Measurements from ENCODE around the gene MX2. TPM values are rescaled to one million over a fixed set of nuclear protein-coding genes. Genes with fewer than 3 reads are reported as not detected.

MX2 gene
- total and polyA plus RNA-seq, 4 donors = 0.69 to 4.7 (median 2.2) TPM

- H3K4me3 ChIP-seq (ENCODE audit: low read depth in 1 of 3, low read length in 3 of 3) = no peak overlapping the region
- WGBS = 87% methylated on average over 12 of the region's 12 CpGs
- H3K4me1 ChIP-seq (ENCODE audit: control insufficient read depth in 4 of 4, insufficient read depth in 4 of 4, low read length in 3 of 4) = no peaks in the 10 kb centered on the region
- TF ChIP-seq NR2F2 (IDR thresholded peaks at IDR 0.05) = no peak
- no peak for TF ChIP-seq RAD21 (IDR thresholded peaks at IDR 0.05)
- TF ChIP-seq HNF4G (IDR thresholded peaks at IDR 0.05) = no peak
- TF ChIP-seq MAX (IDR thresholded peaks at IDR 0.05) = no peak
- TF ChIP-seq, protein P1, sequence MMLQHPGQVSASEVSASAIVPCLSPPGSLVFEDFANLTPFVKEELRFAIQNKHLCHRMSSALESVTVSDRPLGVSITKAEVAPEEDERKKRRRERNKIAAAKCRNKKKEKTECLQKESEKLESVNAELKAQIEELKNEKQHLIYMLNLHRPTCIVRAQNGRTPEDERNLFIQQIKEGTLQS (IDR thresholded peaks at IDR 0.05) = no peak
- TF ChIP-seq, protein P2, sequence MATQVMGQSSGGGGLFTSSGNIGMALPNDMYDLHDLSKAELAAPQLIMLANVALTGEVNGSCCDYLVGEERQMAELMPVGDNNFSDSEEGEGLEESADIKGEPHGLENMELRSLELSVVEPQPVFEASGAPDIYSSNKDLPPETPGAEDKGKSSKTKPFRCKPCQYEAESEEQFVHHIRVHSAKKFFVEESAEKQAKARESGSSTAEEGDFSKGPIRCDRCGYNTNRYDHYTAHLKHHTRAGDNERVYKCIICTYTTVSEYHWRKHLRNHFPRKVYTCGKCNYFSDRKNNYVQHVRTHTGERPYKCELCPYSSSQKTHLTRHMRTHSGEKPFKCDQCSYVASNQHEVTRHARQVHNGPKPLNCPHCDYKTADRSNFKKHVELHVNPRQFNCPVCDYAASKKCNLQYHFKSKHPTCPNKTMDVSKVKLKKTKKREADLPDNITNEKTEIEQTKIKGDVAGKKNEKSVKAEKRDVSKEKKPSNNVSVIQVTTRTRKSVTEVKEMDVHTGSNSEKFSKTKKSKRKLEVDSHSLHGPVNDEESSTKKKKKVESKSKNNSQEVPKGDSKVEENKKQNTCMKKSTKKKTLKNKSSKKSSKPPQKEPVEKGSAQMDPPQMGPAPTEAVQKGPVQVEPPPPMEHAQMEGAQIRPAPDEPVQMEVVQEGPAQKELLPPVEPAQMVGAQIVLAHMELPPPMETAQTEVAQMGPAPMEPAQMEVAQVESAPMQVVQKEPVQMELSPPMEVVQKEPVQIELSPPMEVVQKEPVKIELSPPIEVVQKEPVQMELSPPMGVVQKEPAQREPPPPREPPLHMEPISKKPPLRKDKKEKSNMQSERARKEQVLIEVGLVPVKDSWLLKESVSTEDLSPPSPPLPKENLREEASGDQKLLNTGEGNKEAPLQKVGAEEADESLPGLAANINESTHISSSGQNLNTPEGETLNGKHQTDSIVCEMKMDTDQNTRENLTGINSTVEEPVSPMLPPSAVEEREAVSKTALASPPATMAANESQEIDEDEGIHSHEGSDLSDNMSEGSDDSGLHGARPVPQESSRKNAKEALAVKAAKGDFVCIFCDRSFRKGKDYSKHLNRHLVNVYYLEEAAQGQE (IDR thresholded peaks at IDR 0.05) = no peak
- TF ChIP-seq JUND (IDR thresholded peaks at IDR 0.05) = no peak
- no peak for TF ChIP-seq HNF4A (conservative IDR thresholded peaks at IDR 0.05)
- no peak for TF ChIP-seq RXRA (IDR thresholded peaks at IDR 0.05)
- no peak for TF ChIP-seq FOXA1 (IDR thresholded peaks at IDR 0.05)
- TF ChIP-seq FOXA2 (IDR thresholded peaks at IDR 0.05) = no peak
- TF ChIP-seq YY1 (IDR thresholded peaks at IDR 0.05) = no peak
- TF ChIP-seq, protein P3, sequence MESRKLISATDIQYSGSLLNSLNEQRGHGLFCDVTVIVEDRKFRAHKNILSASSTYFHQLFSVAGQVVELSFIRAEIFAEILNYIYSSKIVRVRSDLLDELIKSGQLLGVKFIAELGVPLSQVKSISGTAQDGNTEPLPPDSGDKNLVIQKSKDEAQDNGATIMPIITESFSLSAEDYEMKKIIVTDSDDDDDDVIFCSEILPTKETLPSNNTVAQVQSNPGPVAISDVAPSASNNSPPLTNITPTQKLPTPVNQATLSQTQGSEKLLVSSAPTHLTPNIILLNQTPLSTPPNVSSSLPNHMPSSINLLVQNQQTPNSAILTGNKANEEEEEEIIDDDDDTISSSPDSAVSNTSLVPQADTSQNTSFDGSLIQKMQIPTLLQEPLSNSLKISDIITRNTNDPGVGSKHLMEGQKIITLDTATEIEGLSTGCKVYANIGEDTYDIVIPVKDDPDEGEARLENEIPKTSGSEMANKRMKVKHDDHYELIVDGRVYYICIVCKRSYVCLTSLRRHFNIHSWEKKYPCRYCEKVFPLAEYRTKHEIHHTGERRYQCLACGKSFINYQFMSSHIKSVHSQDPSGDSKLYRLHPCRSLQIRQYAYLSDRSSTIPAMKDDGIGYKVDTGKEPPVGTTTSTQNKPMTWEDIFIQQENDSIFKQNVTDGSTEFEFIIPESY (IDR thresholded peaks at IDR 0.05) = no peak
- TF ChIP-seq CTCF (IDR thresholded peaks at IDR 0.05; ENCODE audit: low read depth, low read length, missing input control) = no peak
- no peak for TF ChIP-seq GABPA (IDR thresholded peaks at IDR 0.05 in 1 of 2, conservative IDR thresholded peaks at IDR 0.05 in 1 of 2)
- no peak for TF ChIP-seq EGR1 (IDR thresholded peaks at IDR 0.05; ENCODE audit: low read depth in 2 of 2)
- TF ChIP-seq TAF1 (conservative IDR thresholded peaks at IDR 0.05) = no peak
- no peak overlapping the region for H3K27ac ChIP-seq (ENCODE audit: low read depth in 1 of 2, low read length in 2 of 2)
- no peak for DNase-seq (ENCODE audit: low spot score)
- H3K36me3 ChIP-seq (ENCODE audit: control insufficient read depth in 4 of 4, insufficient read depth in 3 of 4, low read depth in 1 of 4, low read length in 3 of 4) = no peaks in the 10 kb centered on the region
- H3K27me3 ChIP-seq (ENCODE audit: control insufficient read depth in 4 of 4, insufficient read depth in 4 of 4, low read length in 3 of 4) = no peaks in the 10 kb centered on the region
- no peak overlapping the region for H3K9ac ChIP-seq (ENCODE audit: low read depth in 1 of 2, low read length in 2 of 2)
- H3K9me3 ChIP-seq (ENCODE audit: control insufficient read depth in 4 of 4, low read length in 3 of 4) = no peaks in the 10 kb centered on the region
Observed at GRCh38 chr21:41379901-41380300, 18.1 kb downstream of the MX2 start.

DNA sequence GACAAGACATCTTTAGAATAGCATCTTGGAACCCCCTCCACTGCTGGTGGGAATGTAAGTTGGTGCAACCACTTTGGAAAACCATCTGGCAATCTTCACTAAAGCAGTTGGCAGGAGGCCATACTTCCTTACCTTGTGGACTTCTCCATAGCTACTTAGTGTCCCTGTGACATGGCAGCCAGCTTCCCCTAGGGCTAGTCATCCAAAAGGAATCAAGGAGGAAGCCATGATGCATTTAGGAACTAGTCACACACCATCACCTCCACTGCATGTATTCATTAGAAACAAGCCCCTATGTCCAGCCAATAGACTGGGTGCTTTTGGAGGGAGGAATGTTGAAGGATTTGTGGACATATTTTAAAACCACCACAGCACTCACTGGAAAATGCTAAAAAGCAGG lies 19.9 kb downstream of the MX2 start:
- DNase-seq (ENCODE audit: low spot score) = no peak
- Histone ChIP-seq H3K27me3 (ENCODE audit: control insufficient read depth in 4 of 4, insufficient read depth in 4 of 4, low read length in 3 of 4) (no peaks in the 10 kb centered on the region), H3K4me3 (ENCODE audit: low read depth in 1 of 3, low read length in 3 of 3) (no peak overlapping the region), H3K36me3 (ENCODE audit: control insufficient read depth in 4 of 4, insufficient read depth in 3 of 4, low read depth in 1 of 4, low read length in 3 of 4) (no peaks in the 10 kb centered on the region), H3K9ac (ENCODE audit: low read depth in 1 of 2, low read length in 2 of 2) (no peak overlapping the region), H3K9me3 (ENCODE audit: control insufficient read depth in 4 of 4, low read length in 3 of 4) (no peaks in the 10 kb centered on the region), H3K4me1 (ENCODE audit: control insufficient read depth in 4 of 4, insufficient read depth in 4 of 4, low read length in 3 of 4) (no peaks in the 10 kb centered on the region), H3K27ac (ENCODE audit: low read depth in 1 of 2, low read length in 2 of 2) (no peak overlapping the region)
- TF ChIP-seq GABPA (IDR thresholded peaks at IDR 0.05 in 1 of 2, conservative IDR thresholded peaks at IDR 0.05 in 1 of 2) (no peak), RAD21 (IDR thresholded peaks at IDR 0.05) (no peak), EGR1 (IDR thresholded peaks at IDR 0.05; ENCODE audit: low read depth in 2 of 2) (no peak), SP1 (IDR thresholded peaks at IDR 0.05) (no peak), NR2F2 (IDR thresholded peaks at IDR 0.05) (no peak), HNF4G (IDR thresholded peaks at IDR 0.05) (no peak), JUND (IDR thresholded peaks at IDR 0.05) (no peak), FOXA2 (IDR thresholded peaks at IDR 0.05) (no peak), TAF1 (conservative IDR thresholded peaks at IDR 0.05) (no peak), RXRA (IDR thresholded peaks at IDR 0.05) (no peak), FOXA1 (IDR thresholded peaks at IDR 0.05) (no peak)
- TF ChIP-seq, protein P3 (IDR thresholded peaks at IDR 0.05) = no peak
- TF ChIP-seq, protein P1 (IDR thresholded peaks at IDR 0.05) = no peak
